ENCODE data around the gene DOK3. TPM values are rescaled to one million over a fixed set of nuclear protein-coding genes. Genes with fewer than 3 reads are reported as not detected.

The DOK3 gene
- total and polyA plus RNA-seq, 2 of the 13 experiments (the other 11 are each of a cell fraction or from before 2014, with no cell fraction given), result 1.4 to 1.5 TPM

DNA sequence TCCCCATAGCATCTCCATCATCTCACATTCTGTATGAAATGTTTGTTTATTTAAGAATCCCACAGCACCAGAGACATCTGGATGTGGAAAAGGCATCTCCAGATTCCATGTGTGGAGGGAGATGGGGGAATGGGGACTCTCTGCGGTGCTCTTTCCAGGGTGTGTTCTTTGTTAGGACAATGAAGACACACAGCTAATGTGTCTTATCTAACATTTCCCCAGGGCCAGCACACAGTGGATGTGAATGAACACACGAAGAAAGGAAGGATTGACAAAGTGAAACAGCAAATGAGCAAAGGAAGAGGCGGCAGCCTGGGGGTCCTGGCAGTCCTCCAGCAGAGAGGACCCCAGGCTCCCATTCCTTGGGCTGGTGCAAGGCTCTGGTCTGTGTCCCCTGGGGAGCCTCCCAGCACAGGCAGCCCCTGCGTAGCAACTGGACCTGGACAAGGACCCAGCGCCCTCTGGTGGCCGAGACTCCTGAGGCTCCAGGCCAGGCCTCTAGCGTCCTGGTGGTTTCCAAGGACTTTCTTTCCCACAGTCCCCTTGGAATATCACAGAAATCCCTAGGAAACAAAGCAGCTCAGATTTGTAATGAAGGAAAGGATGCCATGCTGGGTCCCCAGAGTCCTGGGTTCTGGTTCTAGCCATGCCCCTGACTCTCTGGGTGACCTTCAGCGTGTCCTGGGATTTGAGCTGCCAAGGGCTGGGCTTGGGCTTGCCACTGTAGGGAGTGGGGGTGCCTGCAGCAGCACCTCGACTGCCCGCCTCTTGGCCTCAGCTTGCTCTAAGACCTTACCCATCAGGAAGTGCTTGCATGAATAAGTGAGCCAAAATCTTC lies 8.7 kb downstream of the DOK3 start (continued):
- TF ChIP-seq, protein P1, sequence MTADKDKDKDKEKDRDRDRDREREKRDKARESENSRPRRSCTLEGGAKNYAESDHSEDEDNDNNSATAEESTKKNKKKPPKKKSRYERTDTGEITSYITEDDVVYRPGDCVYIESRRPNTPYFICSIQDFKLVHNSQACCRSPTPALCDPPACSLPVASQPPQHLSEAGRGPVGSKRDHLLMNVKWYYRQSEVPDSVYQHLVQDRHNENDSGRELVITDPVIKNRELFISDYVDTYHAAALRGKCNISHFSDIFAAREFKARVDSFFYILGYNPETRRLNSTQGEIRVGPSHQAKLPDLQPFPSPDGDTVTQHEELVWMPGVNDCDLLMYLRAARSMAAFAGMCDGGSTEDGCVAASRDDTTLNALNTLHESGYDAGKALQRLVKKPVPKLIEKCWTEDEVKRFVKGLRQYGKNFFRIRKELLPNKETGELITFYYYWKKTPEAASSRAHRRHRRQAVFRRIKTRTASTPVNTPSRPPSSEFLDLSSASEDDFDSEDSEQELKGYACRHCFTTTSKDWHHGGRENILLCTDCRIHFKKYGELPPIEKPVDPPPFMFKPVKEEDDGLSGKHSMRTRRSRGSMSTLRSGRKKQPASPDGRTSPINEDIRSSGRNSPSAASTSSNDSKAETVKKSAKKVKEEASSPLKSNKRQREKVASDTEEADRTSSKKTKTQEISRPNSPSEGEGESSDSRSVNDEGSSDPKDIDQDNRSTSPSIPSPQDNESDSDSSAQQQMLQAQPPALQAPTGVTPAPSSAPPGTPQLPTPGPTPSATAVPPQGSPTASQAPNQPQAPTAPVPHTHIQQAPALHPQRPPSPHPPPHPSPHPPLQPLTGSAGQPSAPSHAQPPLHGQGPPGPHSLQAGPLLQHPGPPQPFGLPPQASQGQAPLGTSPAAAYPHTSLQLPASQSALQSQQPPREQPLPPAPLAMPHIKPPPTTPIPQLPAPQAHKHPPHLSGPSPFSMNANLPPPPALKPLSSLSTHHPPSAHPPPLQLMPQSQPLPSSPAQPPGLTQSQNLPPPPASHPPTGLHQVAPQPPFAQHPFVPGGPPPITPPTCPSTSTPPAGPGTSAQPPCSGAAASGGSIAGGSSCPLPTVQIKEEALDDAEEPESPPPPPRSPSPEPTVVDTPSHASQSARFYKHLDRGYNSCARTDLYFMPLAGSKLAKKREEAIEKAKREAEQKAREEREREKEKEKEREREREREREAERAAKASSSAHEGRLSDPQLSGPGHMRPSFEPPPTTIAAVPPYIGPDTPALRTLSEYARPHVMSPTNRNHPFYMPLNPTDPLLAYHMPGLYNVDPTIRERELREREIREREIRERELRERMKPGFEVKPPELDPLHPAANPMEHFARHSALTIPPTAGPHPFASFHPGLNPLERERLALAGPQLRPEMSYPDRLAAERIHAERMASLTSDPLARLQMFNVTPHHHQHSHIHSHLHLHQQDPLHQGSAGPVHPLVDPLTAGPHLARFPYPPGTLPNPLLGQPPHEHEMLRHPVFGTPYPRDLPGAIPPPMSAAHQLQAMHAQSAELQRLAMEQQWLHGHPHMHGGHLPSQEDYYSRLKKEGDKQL (CRISPR knock-in tag; IDR thresholded peaks at IDR 0.05; ENCODE audit: low read depth), result no peak
- TF ChIP-seq ERF (CRISPR knock-in tag; IDR thresholded peaks at IDR 0.05), result peak; percentile 61; the same call in 1 of the 2 replicates
- no peak for TF ChIP-seq DPF2 (CRISPR knock-in tag; IDR thresholded peaks at IDR 0.05; ENCODE audit: borderline replicate concordance, low read depth)
- 0 out of 2 replicates have a peak, but pooled peaks have one; percentile 36 for TF ChIP-seq ZNF143 (CRISPR knock-in tag; IDR thresholded peaks at IDR 0.05)
- TF ChIP-seq NFE2 (CRISPR knock-in tag; IDR thresholded peaks at IDR 0.05), result no peak
- TF ChIP-seq SOX5 (CRISPR knock-in tag; IDR thresholded peaks at IDR 0.05; ENCODE audit: borderline replicate concordance), result no peak
- TF ChIP-seq TARDBP (CRISPR knock-in tag; IDR thresholded peaks at IDR 0.05), result 0 out of 2 replicates have a peak, but pooled peaks have one; percentile 48
- no peak for TF ChIP-seq CBFB (CRISPR knock-in tag; IDR thresholded peaks at IDR 0.05)
- TF ChIP-seq, protein P2, sequence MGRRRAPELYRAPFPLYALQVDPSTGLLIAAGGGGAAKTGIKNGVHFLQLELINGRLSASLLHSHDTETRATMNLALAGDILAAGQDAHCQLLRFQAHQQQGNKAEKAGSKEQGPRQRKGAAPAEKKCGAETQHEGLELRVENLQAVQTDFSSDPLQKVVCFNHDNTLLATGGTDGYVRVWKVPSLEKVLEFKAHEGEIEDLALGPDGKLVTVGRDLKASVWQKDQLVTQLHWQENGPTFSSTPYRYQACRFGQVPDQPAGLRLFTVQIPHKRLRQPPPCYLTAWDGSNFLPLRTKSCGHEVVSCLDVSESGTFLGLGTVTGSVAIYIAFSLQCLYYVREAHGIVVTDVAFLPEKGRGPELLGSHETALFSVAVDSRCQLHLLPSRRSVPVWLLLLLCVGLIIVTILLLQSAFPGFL (CRISPR knock-in tag; IDR thresholded peaks at IDR 0.05), result no peak
- TF ChIP-seq JDP2 (CRISPR knock-in tag; IDR thresholded peaks at IDR 0.05; ENCODE audit: borderline replicate concordance), result no peak
- peak; percentile 41 for TF ChIP-seq ASH2L (IDR thresholded peaks at IDR 0.05; ENCODE audit: insufficient read length, low read depth, low read length)
- peak; percentile 42; the same call in 1 of the 2 replicates for TF ChIP-seq MED1 (CRISPR knock-in tag; IDR thresholded peaks at IDR 0.05)
- TF ChIP-seq NR2F6 (IDR thresholded peaks at IDR 0.05), result no peak
- TF ChIP-seq NR2F6 (CRISPR knock-in tag; IDR thresholded peaks at IDR 0.05), result peak; percentile 38; the same call in 1 of the 2 replicates
- TF ChIP-seq SP1 (IDR thresholded peaks at IDR 0.05), result no peak
- no peak for TF ChIP-seq SP1 (CRISPR knock-in tag; IDR thresholded peaks at IDR 0.05)
- TF ChIP-seq, protein P3, sequence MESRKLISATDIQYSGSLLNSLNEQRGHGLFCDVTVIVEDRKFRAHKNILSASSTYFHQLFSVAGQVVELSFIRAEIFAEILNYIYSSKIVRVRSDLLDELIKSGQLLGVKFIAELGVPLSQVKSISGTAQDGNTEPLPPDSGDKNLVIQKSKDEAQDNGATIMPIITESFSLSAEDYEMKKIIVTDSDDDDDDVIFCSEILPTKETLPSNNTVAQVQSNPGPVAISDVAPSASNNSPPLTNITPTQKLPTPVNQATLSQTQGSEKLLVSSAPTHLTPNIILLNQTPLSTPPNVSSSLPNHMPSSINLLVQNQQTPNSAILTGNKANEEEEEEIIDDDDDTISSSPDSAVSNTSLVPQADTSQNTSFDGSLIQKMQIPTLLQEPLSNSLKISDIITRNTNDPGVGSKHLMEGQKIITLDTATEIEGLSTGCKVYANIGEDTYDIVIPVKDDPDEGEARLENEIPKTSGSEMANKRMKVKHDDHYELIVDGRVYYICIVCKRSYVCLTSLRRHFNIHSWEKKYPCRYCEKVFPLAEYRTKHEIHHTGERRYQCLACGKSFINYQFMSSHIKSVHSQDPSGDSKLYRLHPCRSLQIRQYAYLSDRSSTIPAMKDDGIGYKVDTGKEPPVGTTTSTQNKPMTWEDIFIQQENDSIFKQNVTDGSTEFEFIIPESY (CRISPR knock-in tag; IDR thresholded peaks at IDR 0.05), result 0 out of 2 replicates have a peak, but pooled peaks have one; percentile 63
- TF ChIP-seq, protein P4, sequence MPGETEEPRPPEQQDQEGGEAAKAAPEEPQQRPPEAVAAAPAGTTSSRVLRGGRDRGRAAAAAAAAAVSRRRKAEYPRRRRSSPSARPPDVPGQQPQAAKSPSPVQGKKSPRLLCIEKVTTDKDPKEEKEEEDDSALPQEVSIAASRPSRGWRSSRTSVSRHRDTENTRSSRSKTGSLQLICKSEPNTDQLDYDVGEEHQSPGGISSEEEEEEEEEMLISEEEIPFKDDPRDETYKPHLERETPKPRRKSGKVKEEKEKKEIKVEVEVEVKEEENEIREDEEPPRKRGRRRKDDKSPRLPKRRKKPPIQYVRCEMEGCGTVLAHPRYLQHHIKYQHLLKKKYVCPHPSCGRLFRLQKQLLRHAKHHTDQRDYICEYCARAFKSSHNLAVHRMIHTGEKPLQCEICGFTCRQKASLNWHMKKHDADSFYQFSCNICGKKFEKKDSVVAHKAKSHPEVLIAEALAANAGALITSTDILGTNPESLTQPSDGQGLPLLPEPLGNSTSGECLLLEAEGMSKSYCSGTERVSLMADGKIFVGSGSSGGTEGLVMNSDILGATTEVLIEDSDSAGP (CRISPR knock-in tag; IDR thresholded peaks at IDR 0.05; ENCODE audit: borderline replicate concordance), result peak; percentile 41; the same call in 1 of the 2 replicates
- TF ChIP-seq KLF16 (CRISPR knock-in tag; IDR thresholded peaks at IDR 0.05), result peak in 1 of 2 experiments; percentile 55; a peak in 1 of 4 replicates
- TF ChIP-seq HOXA3 (CRISPR knock-in tag; IDR thresholded peaks at IDR 0.05), result peak; percentile 25; the same call in 1 of the 2 replicates
